ENCODE measurements around the gene LRRC34. TPM values are rescaled to one million over a fixed set of nuclear protein-coding genes. Genes with fewer than 3 reads are reported as not detected.
A peak's percentile ranks its signal among the peaks of the same experiment; 100 is the strongest.

Gene LRRC34
- polyA plus RNA-seq, 1 donor (not counting 4 experiments of a cell fraction or from before 2014, with no cell fraction given), result 0.43 TPM

DNA sequence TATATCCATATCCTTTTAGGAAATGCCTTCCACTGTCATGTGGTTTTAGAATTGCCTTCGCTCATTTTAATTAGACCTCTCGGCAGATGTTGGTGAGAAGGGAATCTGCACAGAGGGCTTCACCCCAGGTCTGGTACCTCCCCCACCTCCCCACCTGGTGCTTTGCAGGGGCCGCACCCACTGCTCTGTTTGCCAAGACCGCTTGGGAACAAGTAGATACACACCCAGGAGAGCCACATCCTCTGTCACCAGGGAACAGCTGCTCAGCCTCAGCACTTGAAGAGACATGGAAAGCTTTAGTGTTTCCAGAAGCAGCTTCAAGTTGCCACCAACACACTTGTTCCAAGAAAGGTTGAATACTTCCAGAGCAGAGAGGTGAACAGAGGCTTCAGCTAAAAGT is 35.2 kb upstream of the LRRC34 start:
- TF ChIP-seq, protein P1, sequence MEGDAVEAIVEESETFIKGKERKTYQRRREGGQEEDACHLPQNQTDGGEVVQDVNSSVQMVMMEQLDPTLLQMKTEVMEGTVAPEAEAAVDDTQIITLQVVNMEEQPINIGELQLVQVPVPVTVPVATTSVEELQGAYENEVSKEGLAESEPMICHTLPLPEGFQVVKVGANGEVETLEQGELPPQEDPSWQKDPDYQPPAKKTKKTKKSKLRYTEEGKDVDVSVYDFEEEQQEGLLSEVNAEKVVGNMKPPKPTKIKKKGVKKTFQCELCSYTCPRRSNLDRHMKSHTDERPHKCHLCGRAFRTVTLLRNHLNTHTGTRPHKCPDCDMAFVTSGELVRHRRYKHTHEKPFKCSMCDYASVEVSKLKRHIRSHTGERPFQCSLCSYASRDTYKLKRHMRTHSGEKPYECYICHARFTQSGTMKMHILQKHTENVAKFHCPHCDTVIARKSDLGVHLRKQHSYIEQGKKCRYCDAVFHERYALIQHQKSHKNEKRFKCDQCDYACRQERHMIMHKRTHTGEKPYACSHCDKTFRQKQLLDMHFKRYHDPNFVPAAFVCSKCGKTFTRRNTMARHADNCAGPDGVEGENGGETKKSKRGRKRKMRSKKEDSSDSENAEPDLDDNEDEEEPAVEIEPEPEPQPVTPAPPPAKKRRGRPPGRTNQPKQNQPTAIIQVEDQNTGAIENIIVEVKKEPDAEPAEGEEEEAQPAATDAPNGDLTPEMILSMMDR (optimal IDR thresholded peaks at IDR 0.05 in 1 of 3, IDR thresholded peaks at IDR 0.05 in 1 of 3, conservative IDR thresholded peaks at IDR 0.05 in 1 of 3; ENCODE audit: extremely low read depth in 1 of 3, insufficient read depth in 2 of 3, low read length in 3 of 3), result no peak
- no peak for TF ChIP-seq EZH2 (IDR thresholded peaks at IDR 0.05; ENCODE audit: low read length)

DNA sequence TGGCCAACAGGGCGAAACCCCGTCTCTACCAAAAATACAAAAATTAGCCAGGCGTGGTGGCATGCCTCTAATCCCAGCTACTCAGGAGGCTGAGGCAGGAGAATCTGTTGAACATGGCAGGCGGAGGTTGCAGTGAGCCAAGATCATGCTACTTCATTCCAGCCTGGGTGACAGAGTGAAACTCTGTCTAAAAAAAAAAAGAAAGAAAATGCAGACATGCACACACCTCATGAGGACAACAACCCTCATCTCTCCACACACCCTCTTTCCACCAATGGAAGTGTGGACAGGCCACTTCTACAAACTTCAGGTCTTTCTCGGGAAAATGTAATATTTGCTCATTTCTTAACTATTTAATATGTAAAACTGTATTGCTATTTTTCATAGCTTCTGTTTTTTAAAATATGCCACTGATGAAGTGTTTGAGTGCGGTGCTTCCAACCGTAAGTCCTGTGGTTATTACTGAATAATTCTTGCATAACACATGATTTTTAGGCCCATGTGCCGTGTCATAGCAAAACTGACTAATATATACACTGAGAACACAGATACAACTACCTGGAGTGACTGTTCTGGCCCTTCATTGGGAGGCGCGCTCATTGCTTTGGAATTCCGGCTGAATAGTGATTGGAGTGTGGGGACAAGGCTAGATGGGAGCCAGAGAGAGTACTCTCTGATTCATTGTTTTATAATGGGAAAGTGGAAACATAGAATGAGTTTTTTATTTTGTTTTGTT is 33.9 kb upstream of the LRRC34 start:
- H3K36me3 ChIP-seq (ENCODE audit: control insufficient read depth in 2 of 2, extremely low read depth in 1 of 2, insufficient read depth in 2 of 2, low read length in 2 of 2), result no peaks in the 10 kb centered on the region
- H3K27ac ChIP-seq (ENCODE audit: control insufficient read depth, insufficient read depth, low read length), result no peak overlapping the region
- FAIRE-seq (no peak), DNase-seq (ENCODE audit: low read depth, low spot score) (peak; percentile 26)
- no peaks in the 10 kb centered on the region for H4K20me1 ChIP-seq (ENCODE audit: control insufficient read depth, extremely low read depth, insufficient read depth, low read length)
- H3K9me1 ChIP-seq (ENCODE audit: control insufficient read depth, extremely low read depth, insufficient read depth, low read length), result no peaks in the 10 kb centered on the region
- no peaks in the 10 kb centered on the region for H3K27me3 ChIP-seq (ENCODE audit: control insufficient read depth, extremely low read depth, insufficient read depth, low read length)
- H3K4me2 ChIP-seq (ENCODE audit: control insufficient read depth, extremely low read depth, insufficient read depth, low read depth, low read length), result no peak overlapping the region
- dilution Hi-C loops (cut with MboI; ENCODE audit: extremely low pct_ligation_motif_present, low sequenced_read_pairs), result no loop called here
- TF ChIP-seq, protein P1 (optimal IDR thresholded peaks at IDR 0.05 in 1 of 3, IDR thresholded peaks at IDR 0.05 in 1 of 3, conservative IDR thresholded peaks at IDR 0.05 in 1 of 3; ENCODE audit: extremely low read depth in 1 of 3, insufficient read depth in 2 of 3, low read length in 3 of 3), result no peak
- no peak for TF ChIP-seq EZH2 (IDR thresholded peaks at IDR 0.05; ENCODE audit: low read length)
- no peak overlapping the region for H3K9ac ChIP-seq (ENCODE audit: control insufficient read depth, extremely low read depth, insufficient read depth, low read length)
- H2AFZ ChIP-seq (ENCODE audit: control insufficient read depth, low read length), result no peak overlapping the region
- peaks cover 14% of the 10 kb centered on the region for H3K4me1 ChIP-seq (ENCODE audit: control insufficient read depth, extremely low read depth, insufficient read depth, low read length)
- no peaks in the 10 kb centered on the region for H3K9me3 ChIP-seq (ENCODE audit: control insufficient read depth, low read depth, low read length)
- no peak overlapping the region for H3K4me3 ChIP-seq (ENCODE audit: control insufficient read depth in 2 of 3, extremely low read depth in 1 of 3, insufficient read depth in 2 of 3, low read depth in 1 of 3, low read length in 3 of 3)
- H3K79me2 ChIP-seq (ENCODE audit: control insufficient read depth, insufficient read depth, low read length), result no peaks in the 10 kb centered on the region

More for the DNA sequence above, 35.2 kb upstream of the LRRC34 start:
- dilution Hi-C loops (cut with MboI; ENCODE audit: extremely low pct_ligation_motif_present, low sequenced_read_pairs), result no loop called here
- peaks cover 14% of the 10 kb centered on the region for H3K4me1 ChIP-seq (ENCODE audit: control insufficient read depth, extremely low read depth, insufficient read depth, low read length)
- no peaks in the 10 kb centered on the region for H3K9me3 ChIP-seq (ENCODE audit: control insufficient read depth, low read depth, low read length)
- H4K20me1 ChIP-seq (ENCODE audit: control insufficient read depth, extremely low read depth, insufficient read depth, low read length), result no peaks in the 10 kb centered on the region
- DNase-seq (ENCODE audit: low read depth, low spot score), result no peak
- peak overlapping the region; percentile 69 for H2AFZ ChIP-seq (ENCODE audit: control insufficient read depth, low read length)
- no peak overlapping the region for H3K4me3 ChIP-seq (ENCODE audit: control insufficient read depth in 2 of 3, extremely low read depth in 1 of 3, insufficient read depth in 2 of 3, low read depth in 1 of 3, low read length in 3 of 3)
- no peak overlapping the region for H3K27ac ChIP-seq (ENCODE audit: control insufficient read depth, insufficient read depth, low read length)
- peak overlapping the region; percentile 33 for H3K4me2 ChIP-seq (ENCODE audit: control insufficient read depth, extremely low read depth, insufficient read depth, low read depth, low read length)
- FAIRE-seq, result no peak
- H3K9ac ChIP-seq (ENCODE audit: control insufficient read depth, extremely low read depth, insufficient read depth, low read length), result no peak overlapping the region
- H3K36me3 ChIP-seq (ENCODE audit: control insufficient read depth in 2 of 2, extremely low read depth in 1 of 2, insufficient read depth in 2 of 2, low read length in 2 of 2), result no peaks in the 10 kb centered on the region
- no peaks in the 10 kb centered on the region for H3K9me1 ChIP-seq (ENCODE audit: control insufficient read depth, extremely low read depth, insufficient read depth, low read length)
- H3K79me2 ChIP-seq (ENCODE audit: control insufficient read depth, insufficient read depth, low read length), result no peaks in the 10 kb centered on the region
- no peaks in the 10 kb centered on the region for H3K27me3 ChIP-seq (ENCODE audit: control insufficient read depth, extremely low read depth, insufficient read depth, low read length)
